GM18498 (cell line): ENCODE results near the gene GALNT2.

Experiments used
- ATAC-seq: cut with Tn5 transposase; IDR thresholded peaks from one replicate; pipeline ENCODE4 v1.9.1; 2021; ENCODE audit warnings: mild to moderate bottlenecking, moderate library complexity; ENCODE audit not compliant: unreplicated experiment

The GALNT2 gene

DNA sequence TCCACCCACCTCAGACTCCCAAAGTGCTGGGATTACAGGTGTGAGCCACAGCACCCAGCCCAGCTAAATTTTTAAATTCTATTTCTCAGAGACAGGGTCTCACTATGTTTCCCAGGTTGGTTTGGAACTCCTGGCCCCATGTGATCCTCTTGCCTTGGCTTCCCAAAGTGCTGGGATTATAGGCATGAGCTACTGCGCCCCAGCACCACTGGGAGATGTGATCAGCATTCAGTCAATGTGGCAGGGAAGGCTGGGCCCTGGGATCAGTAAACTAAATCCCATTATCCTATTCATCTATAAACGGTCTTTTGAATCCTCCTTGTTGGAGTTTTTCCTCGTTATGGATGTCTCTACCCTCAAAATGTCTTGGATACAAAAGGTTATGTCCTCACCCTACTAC lies 245.6 kb downstream of the GALNT2 start:
- no peak for ATAC-seq

DNA sequence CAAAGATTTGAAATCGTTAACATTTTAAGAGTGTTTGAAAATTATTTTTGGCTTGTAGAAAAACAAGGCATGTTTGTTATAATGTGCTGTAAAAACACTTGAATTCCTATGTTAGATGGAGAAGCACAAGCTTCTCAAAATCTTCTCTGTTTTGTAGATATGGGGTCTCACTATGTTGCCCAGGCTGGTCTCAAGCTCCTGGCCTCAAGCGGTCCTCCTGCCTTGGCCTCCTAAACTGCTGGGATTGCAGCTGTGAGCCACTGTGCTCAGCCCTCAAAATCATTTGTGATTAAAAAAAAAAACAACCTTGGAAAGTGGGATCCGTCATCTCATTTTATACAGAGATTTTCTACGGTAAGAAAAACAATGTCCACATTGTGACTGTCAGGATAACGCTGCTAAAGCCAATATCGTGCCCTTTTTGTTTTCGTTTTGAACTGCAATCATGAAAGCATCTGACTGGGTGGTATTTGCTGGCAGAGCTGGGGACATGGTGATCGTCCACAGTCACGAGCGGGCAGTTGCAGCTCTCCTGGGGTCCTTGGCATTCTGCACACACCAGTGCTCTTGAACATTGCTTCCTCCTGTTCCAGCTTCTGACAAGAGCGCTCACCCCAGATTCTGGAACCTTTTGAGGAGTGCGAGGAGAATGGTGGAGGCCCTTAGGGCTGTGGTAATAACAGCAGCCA lies 246.6 kb downstream of the GALNT2 start:
- no peak for ATAC-seq

DNA sequence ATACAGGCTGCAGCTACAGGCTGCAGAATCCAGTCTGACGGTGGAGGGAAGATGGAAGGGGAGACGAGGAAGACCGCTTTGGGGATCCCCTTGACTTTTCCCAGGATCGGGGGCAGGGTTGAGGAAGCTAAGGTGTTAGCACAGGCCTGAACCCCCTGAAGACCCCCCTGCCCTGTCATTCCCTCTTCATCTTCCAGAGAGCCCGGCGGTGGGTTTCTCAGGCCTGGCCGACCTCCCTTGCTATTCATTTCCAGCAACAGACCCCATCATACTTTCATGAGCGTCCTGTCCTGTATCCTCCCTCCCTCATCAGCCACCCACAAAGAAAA lies 247.1 kb downstream of the GALNT2 start:
- ATAC-seq = no peak

DNA sequence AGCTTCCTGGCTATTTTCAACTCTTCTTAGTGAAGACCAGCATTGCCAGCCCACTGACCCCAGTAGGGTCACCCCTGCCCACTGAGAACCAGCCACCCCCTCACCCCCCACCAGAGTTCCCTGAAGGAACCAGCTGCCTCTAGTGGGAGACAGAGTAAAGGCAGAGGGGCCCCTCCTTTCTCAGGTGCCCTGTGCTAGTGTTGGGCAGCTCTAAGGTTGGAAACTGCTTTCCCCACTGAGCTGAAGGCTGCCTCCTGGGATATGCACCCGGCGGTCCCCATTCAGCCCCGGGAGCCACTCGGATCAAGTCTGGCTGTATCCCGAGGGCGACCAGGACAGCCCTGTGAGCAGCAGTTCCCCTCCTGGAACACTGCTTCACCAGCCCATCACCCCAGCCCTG lies 248.1 kb downstream of the GALNT2 start:
- ATAC-seq = no peak

DNA sequence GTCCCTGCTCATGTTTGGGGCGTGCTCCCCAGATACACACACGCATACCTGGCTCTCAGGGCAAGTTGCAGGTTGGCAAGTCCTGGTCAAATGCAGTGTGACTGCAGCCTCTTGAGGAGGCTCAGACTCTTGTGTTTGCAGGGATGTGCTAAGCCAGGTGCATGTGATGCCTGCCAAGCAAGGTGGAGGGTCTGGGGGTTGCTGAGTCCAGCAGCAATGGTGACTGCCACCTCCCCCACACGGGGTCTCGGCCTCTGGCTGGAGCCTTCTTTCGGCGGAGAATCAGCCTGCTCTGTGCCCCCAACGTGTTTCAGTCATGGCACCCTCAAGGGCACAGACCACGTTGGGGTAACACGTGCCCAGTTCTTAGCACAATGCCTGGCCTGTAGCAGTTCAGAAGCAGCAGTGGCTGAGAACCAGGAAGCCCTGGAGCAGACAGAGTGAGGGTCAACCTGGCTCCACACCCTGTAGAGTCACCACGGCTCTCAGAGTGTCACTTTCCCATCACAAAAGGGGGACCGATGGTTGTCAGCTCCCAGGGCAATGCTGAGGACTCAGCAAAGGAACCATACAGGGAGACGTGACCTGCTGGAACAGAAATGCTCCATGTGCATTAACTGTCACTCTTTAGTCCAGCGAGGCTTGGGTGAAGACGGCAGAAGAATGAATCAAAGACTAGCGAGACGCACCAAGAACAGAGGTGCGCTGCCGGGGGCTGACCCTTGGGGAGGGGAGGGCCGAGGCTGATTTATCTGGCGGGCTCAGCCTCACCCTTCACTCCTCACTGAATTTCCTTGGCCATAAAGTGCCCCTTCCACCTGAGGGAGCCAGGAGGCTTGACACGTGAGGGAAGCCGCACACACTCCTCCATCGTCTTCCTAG lies 250.1 kb downstream of the GALNT2 start:
- ATAC-seq = no peak

DNA sequence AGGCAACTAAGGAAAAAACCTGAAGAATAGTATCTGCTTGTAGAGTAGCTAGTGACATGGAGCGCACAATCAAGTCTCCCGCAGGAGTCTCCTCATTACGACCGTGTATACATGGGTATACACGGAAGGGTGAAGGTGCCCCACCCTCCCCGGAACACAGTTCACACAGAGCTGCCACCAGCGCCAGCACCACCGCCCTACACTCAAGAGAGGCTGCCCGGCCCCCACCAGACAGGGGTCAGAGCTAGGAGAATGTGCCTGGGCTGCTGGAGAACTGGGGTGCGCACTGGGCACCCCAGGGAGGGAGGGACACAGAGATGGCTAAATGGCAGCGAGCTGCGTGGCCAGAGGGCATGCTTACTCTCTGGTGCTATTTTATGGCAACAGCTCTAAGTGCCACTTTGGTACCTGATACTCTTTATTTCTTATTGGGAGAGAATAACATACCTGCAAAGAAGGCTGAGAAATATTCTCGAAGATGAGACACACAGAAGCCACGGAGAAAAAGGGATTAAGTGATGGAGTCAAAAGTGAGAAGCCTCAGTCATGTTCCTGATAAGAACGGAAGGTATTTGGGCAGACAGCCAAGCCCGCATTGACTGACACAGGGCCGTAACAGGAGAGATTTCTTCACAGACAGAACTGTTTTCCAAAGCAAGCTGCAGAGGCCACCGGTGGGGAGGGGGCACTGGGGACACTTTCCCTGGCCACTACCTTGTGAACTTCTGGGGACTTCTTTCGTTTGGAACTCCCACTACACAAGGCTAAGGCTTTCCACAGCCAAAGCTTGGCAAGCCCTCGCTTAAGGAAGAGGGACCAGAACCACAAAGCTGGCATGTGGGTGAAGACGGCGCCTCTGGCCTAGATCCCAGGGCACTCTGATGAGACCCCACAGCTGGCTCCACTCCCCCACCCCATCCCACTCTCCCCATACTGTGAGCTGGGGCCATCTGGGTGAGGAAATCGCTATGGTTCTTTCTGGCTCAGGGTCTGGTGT lies 251.1 kb downstream of the GALNT2 start:
- no peak for ATAC-seq

DNA sequence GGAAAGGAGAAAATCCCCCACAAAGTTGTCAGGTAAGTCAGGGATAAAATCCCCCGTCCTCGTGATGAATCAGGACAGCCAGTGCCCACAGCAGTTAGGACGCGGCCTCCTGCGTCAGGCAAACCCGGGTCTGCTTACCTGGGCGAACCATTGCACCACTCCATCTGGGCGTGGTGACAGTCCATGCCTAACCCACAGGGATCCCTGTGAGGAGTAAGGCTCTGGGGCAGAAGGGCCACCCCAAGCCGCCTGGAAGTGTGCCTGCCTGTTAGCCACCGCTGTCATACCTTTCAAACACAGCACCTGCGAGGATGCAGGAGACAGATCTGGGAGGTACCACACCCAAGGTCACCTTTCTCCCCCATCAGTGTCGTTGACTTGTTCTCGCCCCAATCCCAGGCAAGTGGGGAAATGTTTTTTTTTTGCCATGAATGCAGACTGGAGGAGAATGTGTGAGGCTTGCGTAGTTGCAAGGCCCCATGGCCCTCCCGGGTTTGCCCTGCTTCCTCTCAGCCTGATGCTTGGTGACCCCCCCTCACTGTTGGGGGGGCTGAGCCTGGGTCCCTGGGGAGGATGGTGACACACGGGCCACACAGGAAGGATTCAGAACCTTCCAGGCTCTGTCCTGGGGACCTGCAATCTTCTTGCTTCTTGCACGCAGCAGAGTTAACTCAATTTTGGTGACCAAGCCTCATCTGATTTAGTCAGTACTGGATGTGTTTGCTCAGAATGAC lies 252.1 kb downstream of the GALNT2 start:
- ATAC-seq = no peak

DNA sequence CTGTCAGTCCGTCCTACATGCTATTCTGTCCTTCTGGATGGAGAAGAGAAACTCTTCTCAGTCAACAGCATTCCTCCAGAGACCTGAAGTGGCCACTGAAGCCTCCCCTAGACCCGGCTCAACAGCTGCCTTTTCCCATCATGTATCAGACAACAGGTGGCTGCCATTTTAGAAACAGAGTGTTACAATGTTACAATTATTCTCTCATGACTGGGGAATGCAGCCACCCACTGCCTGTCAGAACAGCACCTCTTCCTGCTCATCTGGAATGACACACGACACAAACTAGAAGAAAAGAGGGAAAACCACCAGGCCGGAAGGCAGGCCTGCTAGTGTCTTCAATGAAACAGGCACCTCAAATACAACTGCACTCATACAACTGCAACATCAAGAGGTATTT lies 253.8 kb downstream of the GALNT2 start:
- ATAC-seq = no peak

DNA sequence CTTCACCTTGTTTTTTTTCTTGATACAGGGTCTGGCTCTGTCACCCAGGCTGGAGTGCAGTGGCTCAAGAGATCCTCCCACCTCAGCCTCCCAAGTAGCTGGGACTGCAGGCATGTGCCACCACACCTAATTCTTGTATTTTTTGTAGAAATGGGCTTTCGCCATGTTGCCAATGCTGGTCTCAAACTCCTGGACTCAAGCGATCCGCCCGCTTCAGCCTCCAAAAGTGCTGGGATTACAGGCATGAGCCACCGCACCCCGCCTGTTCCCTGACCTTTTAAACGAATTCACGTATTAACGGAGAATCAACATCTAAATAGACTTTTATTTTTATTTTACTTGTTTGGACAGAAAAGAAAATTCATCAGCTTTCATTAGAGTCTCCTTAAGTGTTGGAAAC lies 254.3 kb downstream of the GALNT2 start:
- ATAC-seq = no peak

DNA sequence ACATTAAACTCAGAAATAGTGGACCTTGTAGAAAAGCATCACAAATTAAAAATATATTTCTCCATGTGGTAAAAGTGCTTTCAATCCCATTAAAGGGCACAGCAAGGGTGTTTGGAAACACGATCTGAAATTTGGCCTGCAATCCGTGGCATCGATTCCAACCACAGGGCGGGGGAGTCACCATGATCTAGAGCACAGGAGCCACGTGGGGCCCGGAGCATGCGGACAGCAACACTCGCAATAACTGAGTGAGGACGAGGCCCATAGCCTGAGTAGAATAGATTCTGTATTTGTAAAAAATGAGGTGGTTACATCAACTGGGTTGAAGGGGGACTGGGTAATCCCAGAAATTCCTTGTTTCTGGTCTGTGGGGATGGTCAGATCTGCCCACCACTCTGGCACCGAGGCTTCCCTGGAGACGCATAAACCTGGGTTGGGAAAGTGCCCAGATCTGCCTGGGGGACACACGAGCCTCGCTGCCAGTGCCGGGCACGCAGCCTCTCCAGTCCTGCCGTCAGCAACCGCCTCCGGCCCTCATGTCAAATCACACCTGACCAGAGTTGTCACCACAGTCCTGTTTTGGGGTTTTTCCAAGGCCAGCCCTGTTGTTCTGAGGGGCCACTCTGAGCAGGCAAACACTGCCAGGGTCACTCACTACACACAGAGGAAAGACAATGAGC lies 254.8 kb downstream of the GALNT2 start:
- no peak for ATAC-seq

DNA sequence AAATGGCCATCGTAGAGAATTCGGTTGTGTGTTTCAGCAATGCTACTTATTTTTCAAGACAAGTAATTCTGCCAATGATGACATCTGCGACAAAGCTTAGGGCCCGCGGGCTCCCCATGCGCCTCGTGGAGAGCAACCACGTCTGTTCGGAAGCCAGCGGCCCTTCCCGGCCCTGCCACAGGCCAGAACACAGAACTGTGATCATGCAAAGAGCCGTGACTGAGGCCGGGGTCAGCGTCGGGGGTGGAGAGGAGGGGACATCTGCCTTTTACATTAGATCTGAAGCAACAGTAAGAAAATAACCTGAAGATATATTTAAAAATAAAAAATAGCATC lies 255.4 kb downstream of the GALNT2 start:
- ATAC-seq = no peak

DNA sequence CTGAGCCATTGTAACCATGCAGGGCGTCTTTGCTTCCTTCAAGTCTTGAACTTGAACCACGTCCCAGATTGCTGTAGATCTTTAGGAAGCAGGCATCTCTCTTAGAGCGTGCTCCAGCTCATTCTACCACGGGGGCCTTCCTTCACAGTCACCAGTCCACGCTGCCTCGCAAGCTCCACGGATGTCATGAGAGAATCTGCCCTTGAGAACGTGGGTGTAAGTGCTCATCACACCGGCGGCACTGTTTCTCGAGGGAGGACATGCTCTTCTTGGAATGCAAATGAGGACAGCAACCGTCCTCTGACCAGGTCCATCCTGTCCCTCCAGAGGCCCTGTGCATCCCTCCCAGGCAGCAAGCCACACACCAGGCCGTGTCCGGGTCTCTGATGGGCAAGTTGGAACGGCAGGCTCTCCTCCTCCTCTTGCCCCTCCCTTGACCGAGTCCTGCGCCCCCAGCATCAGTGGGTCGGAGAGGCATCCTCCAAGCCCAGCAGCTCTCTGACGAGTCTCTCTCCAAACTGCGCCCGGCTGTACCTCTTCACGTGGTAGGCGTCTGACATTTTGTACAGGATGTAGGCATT lies 256.0 kb downstream of the GALNT2 start:
- no peak for ATAC-seq

DNA sequence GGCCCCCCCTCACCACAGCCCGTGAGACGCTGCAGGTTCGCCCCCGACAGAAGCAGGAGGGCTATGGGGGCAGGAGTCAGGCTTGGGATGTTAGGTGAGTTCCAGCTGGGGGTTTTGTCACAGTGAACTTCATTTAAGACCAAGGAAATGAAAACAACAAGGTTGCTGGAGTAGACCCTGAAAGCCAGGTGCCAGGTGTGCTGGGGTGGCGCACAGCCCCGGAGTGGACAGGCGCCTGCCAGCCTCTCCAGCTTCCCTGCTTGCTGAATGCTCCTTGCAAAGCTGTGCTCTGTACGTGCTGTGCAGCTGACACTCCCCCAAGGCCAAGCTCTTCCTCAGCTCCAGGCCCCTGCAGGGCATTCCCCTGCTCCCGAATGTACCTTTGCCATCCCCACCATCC lies 256.6 kb downstream of the GALNT2 start:
- no peak for ATAC-seq

DNA sequence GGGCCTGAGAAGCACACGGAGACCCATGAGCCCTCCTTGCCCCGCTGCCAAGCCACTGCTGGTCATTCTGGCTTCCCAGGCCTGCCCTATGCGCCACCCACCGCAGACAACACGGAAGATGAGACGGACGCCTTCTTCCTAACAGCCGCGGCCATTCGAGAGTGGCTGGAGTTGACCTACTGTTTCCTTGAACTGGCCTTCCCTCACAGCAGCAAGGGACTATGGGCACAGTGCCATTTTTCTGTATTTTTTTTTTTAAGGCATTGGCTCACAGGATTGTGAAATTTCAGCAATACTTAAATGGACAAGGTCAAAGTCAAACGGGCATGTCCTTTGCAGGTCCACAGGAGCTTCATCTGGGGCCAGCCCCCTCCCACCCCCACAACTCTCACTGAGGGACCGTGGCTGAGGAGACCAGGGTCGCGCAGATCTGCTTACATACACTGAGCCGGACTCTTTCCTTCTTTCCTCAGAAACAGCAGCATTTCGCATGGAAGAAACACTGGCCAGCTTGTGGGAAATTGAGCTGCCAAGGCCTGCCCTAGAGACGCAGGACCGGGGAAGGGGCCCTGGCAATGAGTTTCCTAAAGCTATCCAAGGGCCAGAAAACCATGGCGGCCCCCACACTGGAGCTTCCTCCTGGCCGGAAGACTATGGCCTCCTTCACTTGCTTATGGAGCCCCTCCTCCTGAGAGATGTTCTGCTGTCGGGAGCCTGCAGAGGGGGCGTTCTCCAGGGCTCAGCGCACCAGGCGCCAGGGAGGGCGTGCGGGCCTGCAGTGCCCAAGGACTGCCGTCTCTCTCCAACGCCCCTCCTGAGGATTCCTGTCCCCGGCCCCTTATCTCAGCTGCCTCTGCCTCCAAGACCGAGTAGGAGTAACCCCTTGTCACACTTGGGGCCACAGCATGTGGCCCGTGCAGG lies 260.2 kb downstream of the GALNT2 start:
- ATAC-seq = no peak

DNA sequence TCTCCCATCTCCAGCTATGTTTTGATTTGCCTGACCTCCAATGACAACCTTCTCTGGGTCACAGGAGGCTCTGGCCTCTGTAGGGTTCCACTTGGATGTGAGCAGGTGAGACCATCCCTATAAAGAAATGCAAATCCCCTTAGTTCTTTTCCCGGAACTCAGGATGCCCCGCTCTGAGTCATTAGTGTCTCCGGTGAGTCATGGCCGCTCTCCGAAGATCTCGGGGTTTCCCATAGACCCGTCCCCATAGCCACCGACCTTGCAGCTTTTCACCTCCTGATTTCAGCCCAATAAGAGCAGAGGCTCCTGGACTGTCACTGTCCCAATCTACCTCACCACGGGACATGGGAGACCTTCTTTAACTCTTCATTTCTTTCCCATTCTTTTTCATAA lies 260.9 kb downstream of the GALNT2 start:
- ATAC-seq = no peak

DNA sequence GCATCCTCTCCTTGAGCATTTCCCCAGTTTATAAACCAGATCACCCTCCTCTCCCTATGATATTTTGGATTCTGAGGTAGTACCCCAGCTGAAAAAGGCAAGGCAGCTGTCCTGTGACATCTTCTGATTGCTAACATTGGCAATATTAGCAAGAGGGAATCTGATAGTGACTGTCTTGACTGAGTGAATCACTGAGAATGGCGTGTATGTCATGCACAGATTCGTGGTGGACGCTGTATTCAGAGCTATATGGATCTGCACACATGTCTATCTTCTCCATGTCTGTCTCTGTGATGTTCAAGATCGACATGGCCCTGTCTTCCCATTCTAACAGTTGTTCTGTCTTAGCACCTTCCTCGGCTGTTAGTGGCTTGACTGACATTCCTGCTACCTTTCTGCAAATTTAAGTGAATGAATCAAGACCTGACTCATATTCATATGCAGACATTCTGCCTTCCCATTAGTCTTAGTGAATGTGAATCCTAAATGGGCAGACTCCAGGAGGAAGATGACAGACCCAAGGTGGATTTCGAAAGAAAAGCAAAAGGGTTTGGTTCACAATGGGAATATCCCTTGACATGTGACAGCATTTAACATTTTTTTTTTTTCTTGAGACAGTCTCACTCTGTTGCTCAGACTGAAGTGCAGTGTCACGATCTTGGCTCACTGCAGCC lies 261.4 kb downstream of the GALNT2 start:
- no peak for ATAC-seq

DNA sequence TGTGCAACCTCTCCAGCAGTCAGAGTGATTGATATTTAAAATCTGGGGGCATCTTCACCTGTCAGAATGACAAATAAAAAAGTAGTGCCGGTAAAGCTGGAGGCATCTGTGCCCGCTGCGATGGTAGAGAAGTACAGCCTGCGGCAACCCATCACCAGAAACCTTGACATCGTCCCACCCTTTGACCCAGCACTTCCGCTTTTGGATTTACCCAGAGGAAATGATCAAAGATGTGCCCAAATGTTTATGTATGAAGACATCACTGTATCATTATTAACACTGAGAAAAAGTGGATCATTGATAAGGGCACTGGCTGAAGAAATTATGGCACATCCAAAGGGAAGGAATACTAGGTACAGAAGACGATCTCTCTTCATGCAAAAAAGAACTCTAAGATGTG lies 263.1 kb downstream of the GALNT2 start:
- no peak for ATAC-seq
